Right atrium auricular region (tissue), 2 donors: ENCODE data around the gene CALML4. TPM values are rescaled to one million over a fixed set of nuclear protein-coding genes. Genes with fewer than 3 reads are reported as not detected.

Experiments used
- DNase-seq: peaks from one replicate; pipeline ENCODE4 v3.0.0-alpha.2; 2019; ENCODE audit warnings: low spot score
- H3K27ac ChIP-seq, 2 donors: fragments of 200-600 bp; sonication (generic); 1 replicate in 1 of 2; 2 replicates in 1 of 2; pipeline ENCODE4 v1.5.1; 2016 to 2019
- H3K27me3 ChIP-seq, 2 donors: fragments of 200-600 bp; sonication (generic); one replicate each; pipeline versions ENCODE4 v1.5.1 to v1.6.0; 2017 to 2019
- H3K36me3 ChIP-seq: fragments of 200-600 bp; sonication (generic); one replicate; pipeline ENCODE4 v1.5.1; 2016
- H3K4me1 ChIP-seq, 2 donors: fragments of 200-600 bp; sonication (generic); one replicate each; pipeline versions ENCODE4 v1.5.1 to v1.6.0; 2017 to 2019
- H3K4me3 ChIP-seq, 2 donors: fragments of 200-600 bp; sonication (generic); 1 replicate in 1 of 2; 2 replicates in 1 of 2; pipeline ENCODE4 v1.5.1; 2017 to 2019; ENCODE audit warnings: mild to moderate bottlenecking in 1 of 2, moderate library complexity in 1 of 2
- H3K9me3 ChIP-seq, 2 donors: fragments of 200-600 bp; sonication (generic); one replicate each; pipeline ENCODE4 v1.5.1; 2019
- total RNA-seq, 2 donors: library from RNA; depleted of rRNA; stranded (reverse); fragments of >200 nt; gene quantifications; one replicate each; pipeline ENCODE4 v1.1.0, GENCODE V29; 2016
- TF ChIP-seq, protein P1 (sequence below), 2 donors: fragments of 200-600 bp; sonication (generic); IDR thresholded peaks; one replicate each; pipeline ENCODE4 v1.5.1; 2019; ENCODE audit warnings: antibody characterized with exemption in 2 of 2

The CALML4 gene
- total RNA-seq, 2 donors from 2014 or later, result 0.52 to 2.1 TPM

DNA sequence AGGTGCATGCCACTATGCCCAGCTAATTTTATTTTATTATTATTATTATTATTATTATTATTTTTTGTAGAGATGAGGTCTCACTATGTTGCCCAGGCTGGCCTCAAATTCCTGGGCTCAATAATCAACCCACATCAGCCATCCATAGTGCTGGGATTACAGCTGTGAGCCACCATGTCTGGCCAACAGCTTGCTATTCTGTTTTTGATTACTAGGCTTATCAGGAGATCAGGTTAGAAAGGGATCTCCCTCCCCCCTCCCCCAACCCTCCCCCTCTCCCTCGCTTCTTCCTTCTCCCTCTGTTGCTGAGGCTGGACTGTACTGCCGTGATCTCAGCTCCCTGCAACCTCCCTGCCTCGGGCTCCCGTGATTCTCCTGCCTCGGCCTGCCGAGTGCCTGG lies 15.8 kb upstream of the CALML4 start:
- no peaks in the 10 kb centered on the region for H3K9me3 ChIP-seq
- no peaks in the 10 kb centered on the region for H3K27me3 ChIP-seq

DNA sequence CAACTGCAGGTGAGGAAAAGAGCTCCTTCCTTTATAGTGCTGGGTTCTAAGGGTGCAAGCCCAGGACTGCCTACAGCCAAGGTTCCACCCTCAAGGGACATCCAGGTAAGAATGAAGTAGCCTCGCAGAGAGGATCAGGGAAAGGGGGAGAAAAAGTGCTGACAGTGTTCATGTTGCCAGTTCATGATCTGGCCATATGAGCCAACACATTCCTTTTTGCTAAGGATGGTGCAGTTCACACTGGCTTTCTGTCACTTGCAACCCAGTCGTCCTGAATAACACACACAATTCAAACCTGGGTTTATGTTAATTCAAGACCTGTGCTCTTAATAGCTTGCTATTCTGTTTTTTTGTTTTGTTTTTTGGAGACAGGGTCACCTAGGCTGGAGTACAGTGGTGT lies 15.4 kb upstream of the CALML4 start:
- peak; percentile 5 for DNase-seq
- H3K36me3 ChIP-seq, result peaks cover 4% of the 10 kb centered on the region
- TF ChIP-seq, protein P1, sequence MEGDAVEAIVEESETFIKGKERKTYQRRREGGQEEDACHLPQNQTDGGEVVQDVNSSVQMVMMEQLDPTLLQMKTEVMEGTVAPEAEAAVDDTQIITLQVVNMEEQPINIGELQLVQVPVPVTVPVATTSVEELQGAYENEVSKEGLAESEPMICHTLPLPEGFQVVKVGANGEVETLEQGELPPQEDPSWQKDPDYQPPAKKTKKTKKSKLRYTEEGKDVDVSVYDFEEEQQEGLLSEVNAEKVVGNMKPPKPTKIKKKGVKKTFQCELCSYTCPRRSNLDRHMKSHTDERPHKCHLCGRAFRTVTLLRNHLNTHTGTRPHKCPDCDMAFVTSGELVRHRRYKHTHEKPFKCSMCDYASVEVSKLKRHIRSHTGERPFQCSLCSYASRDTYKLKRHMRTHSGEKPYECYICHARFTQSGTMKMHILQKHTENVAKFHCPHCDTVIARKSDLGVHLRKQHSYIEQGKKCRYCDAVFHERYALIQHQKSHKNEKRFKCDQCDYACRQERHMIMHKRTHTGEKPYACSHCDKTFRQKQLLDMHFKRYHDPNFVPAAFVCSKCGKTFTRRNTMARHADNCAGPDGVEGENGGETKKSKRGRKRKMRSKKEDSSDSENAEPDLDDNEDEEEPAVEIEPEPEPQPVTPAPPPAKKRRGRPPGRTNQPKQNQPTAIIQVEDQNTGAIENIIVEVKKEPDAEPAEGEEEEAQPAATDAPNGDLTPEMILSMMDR (IDR thresholded peaks at IDR 0.05), result no peak
- H3K27me3 ChIP-seq, result no peaks in the 10 kb centered on the region
- H3K4me1 ChIP-seq, result no peaks in the 10 kb centered on the region
- no peak overlapping the region for H3K4me3 ChIP-seq
- H3K9me3 ChIP-seq, result no peaks in the 10 kb centered on the region
- H3K27ac ChIP-seq, result no peak overlapping the region

More for the DNA sequence above, 15.8 kb upstream of the CALML4 start:
- TF ChIP-seq, protein P1 (IDR thresholded peaks at IDR 0.05), result no peak
- DNase-seq, result peak; percentile 21
- Histone ChIP-seq H3K4me3 (no peak overlapping the region), H3K27ac (no peak overlapping the region), H3K4me1 (no peaks in the 10 kb centered on the region), H3K36me3 (peaks cover 4% of the 10 kb centered on the region)

DNA sequence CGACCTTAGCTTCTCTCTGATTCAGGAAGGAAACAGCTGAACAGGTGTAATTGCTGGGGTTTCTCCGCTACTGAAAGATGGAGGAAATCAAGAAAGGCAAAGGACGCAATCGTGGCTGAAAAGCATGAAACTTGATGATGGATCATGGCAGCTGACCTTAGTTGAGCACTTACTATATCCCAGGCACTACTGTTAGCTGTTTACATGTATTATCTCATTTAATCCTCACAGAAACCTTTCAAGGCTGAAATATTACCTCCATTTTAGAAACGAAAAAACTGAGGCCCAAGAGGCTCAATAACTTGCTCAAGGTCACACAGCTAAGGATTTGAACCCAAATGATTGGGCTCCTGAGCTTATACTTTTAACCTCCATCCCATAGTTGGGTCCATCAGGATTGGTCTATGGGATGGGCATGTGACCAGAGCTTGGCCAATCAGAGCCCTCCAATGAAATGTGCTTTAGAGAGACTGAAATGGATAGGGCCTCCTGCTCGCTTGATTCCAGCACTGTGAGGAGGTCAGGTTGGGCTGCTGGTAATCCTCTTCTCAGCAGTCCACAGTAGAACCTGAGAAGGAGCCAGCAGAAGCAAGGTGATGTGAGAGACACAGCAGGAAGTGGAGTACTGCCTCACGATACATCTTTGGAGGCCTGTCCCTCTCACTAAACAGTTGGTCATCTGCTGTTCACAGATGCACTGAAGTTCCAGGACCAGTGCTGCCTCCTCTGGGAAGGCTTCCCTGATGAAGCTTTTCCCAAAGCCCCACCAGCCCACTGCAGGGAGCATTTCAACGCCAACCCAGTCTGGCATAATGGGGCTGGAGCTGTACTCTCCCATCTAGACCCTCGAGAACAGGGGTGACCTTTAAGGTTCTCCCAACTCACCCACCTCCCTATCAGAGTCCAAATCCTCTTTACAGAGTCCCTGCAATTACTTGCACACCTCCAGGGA lies 14.0 kb upstream of the CALML4 start:
- Histone ChIP-seq H3K4me3 (no peak overlapping the region), H3K27me3 (no peaks in the 10 kb centered on the region), H3K36me3 (peaks cover 4% of the 10 kb centered on the region), H3K4me1 (no peaks in the 10 kb centered on the region), H3K27ac (no peak overlapping the region), H3K9me3 (no peaks in the 10 kb centered on the region)
- TF ChIP-seq, protein P1 (IDR thresholded peaks at IDR 0.05), result no peak
- no peak for DNase-seq

DNA sequence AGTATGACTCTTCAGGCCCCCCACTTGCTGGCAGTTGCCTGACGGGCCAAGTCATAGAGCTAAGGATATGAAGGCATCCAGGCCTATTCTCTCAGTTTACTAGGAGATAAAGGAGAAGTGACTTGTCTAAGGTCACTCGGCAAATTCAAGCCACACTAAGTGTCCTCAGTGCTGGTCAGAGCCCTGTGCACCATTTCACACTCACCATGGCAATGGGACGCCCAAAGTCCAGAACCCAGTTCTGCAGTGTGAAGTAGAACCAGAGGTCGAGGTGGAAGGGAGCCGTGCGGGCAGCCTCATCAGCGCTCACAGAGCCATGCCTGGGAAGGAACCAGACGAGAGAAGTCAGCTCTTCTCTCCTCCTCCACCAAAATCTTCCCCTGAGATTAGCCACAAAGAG lies 13.2 kb upstream of the CALML4 start:
- TF ChIP-seq, protein P1 (IDR thresholded peaks at IDR 0.05), result no peak
- Histone ChIP-seq H3K9me3 (no peaks in the 10 kb centered on the region), H3K27ac (no peak overlapping the region), H3K4me1 (no peaks in the 10 kb centered on the region), H3K4me3 (no peak overlapping the region), H3K36me3 (peaks cover 4% of the 10 kb centered on the region), H3K27me3 (no peaks in the 10 kb centered on the region)
- DNase-seq, result no peak

DNA sequence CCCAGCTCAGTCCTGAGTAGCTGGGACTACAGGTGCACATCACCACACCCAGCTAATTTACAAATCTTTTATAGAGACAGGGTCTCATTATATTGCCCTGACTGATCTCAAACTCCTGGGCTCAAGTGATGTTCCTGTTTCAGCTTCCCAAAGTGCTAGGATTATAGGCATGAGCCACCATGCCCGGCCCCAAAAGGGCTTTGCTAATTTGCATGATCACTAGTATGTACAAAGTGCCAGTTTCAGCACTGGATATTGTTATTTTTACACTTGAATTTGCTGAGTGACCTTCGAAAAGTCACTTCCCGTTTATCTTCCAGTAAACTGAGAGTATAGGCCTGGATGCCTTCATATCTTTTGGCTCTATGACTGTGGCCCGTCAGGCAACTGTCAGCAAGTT lies 12.2 kb upstream of the CALML4 start:
- H3K4me3 ChIP-seq, result no peak overlapping the region
- peaks cover 4% of the 10 kb centered on the region for H3K36me3 ChIP-seq
- no peaks in the 10 kb centered on the region for H3K27me3 ChIP-seq
- DNase-seq, result no peak
- no peaks in the 10 kb centered on the region for H3K4me1 ChIP-seq
- no peak overlapping the region for H3K27ac ChIP-seq
- H3K9me3 ChIP-seq, result no peaks in the 10 kb centered on the region
- TF ChIP-seq, protein P1 (IDR thresholded peaks at IDR 0.05), result no peak
